ENCODE results near the gene FAM210A.

- TF ChIP-seq CTCF (IDR thresholded peaks at IDR 0.05) (no peak), SIN3A (IDR thresholded peaks at IDR 0.05; ENCODE audit: borderline replicate concordance, insufficient read depth, low read depth, low read length) (no peak), TCF7L2 (IDR thresholded peaks at IDR 0.05; ENCODE audit: low read depth, low read length) (no peak)
Observed at GRCh38 chr18:13730481-13730880, 4.1 kb upstream of the FAM210A start.
